GM12878 (cell line): Measurements from ENCODE around the gene REEP3. TPM values are rescaled to one million over a fixed set of nuclear protein-coding genes. Genes with fewer than 3 reads are reported as not detected.

ENCODE experiments used
- ATAC-seq: fragments of 200-7000 bp; cut with Tn5 transposase; 3 replicates; pipeline ENCODE4 v1.9.1; 2020; ENCODE audit warnings: mild to moderate bottlenecking, moderate library complexity
- BruUV-seq: library from RNA; stranded (reverse); fragments of 400-500 nt; replicated peaks from 2 replicates; lab custom pipeline; 2021; lab: Mats Ljungman, UMichigan
- CTCF ChIA-PET: fragments of 300-600 bp; sonication (Branson Sonifier 250); formaldehyde crosslinking; extraction: SDS; loops from one replicate; lab custom pipeline; 2021; ENCODE audit warnings: inconsistent platforms; lab: Yijun Ruan, JAX
- POLR2A ChIA-PET: fragments of 350-600 bp; formaldehyde crosslinking; extraction: SDS; loops from one replicate; lab custom pipeline; 2021; ENCODE audit warnings: inconsistent platforms; lab: Charles Lee
- RAD21 ChIA-PET: fragments of 300-600 bp; sonication (Branson Sonifier 250); formaldehyde crosslinking; loops from one replicate; lab custom pipeline; 2023; ENCODE audit warnings: antibody characterized with exemption; ENCODE audit not compliant: unreplicated experiment; lab: Charles Lee
- SMC1A ChIA-PET: fragments of 300-600 bp; sonication (Branson Sonifier 250); formaldehyde crosslinking; loops from one replicate; lab custom pipeline; 2023; ENCODE audit not compliant: unreplicated experiment, uncharacterized antibody; lab: Charles Lee
- DNase-seq: peaks from one replicate; pipeline ENCODE4 v3.0.0-alpha.2; 2011; ENCODE audit warnings: low read depth, low spot score
- FAIRE-seq: peaks from 3 replicates; lab custom pipeline; 2011; peaks lifted over from hg19 to GRCh38; lab: Jason Lieb, UNC
- H2AFZ ChIP-seq: 2 replicates; pipeline ENCODE4 v1.6.0; 2011; ENCODE audit warnings: low read depth, low read length, control low read depth; ENCODE audit not compliant: control insufficient read depth
- H3K27ac ChIP-seq: 2 replicates; pipeline ENCODE4 v1.5.1; 2011; ENCODE audit warnings: control low read depth; ENCODE audit not compliant: control insufficient read depth, insufficient read depth
- H3K27me3 ChIP-seq, 2 experiments: replicated peaks in 1 of 2; 2 replicates each; pipeline versions ENCODE4 v1.6.0 to v1.6.1; 2011; ENCODE audit warnings: low read length in 1 of 2; ENCODE audit not compliant: control insufficient read depth in 2 of 2, insufficient read depth in 2 of 2
- H3K36me3 ChIP-seq, 2 experiments: 2 replicates each; pipeline ENCODE4 v1.5.1; 2011; ENCODE audit warnings: low read length in 1 of 2; ENCODE audit not compliant: control insufficient read depth in 2 of 2, insufficient read depth in 2 of 2
- H3K4me1 ChIP-seq: 2 replicates; pipeline ENCODE4 v1.6.1; 2011; ENCODE audit warnings: mild to moderate bottlenecking, low read length, moderate library complexity, mixed read lengths; ENCODE audit not compliant: control insufficient read depth, insufficient read depth
- H3K4me2 ChIP-seq: 2 replicates; pipeline ENCODE4 v1.6.0; 2011; ENCODE audit warnings: control low read depth; ENCODE audit not compliant: control insufficient read depth, insufficient read depth
- H3K4me3 ChIP-seq: fragments of 200-600 bp; sonication (generic); 2 replicates; pipeline ENCODE4 v1.5.1; 2016
- H3K79me2 ChIP-seq: 2 replicates; pipeline ENCODE4 v1.6.0; 2011; ENCODE audit warnings: low read length; ENCODE audit not compliant: control insufficient read depth, insufficient read depth
- H3K9ac ChIP-seq: 2 replicates; pipeline ENCODE4 v1.8.0; 2011; ENCODE audit warnings: low read length, control low read depth, mixed read lengths; ENCODE audit not compliant: control insufficient read depth, insufficient read depth
- H3K9me3 ChIP-seq: replicated peaks from 3 replicates; pipeline ENCODE4 v1.5.1; 2011; ENCODE audit warnings: mild to moderate bottlenecking, low read length; ENCODE audit not compliant: control insufficient read depth, insufficient read depth
- H4K20me1 ChIP-seq: 2 replicates; pipeline ENCODE4 v1.6.0; 2011; ENCODE audit not compliant: control insufficient read depth, insufficient read depth
- CBFB ChIP-seq: IDR thresholded peaks from 2 replicates; pipeline ENCODE4 v1.6.1; 2016; ENCODE audit warnings: antibody characterized with exemption, low read depth
- CBX5 ChIP-seq: sonication (generic); IDR thresholded peaks from 2 replicates; pipeline ENCODE4 v1.6.1; 2016; ENCODE audit warnings: low read depth, moderate library complexity, mild to moderate bottlenecking, inconsistent platforms
- CHD1 ChIP-seq: IDR thresholded peaks from 2 replicates; pipeline ENCODE4 v1.6.1; 2012; ENCODE audit warnings: low read depth, low read length, improper control_type of control experiment
- GABPA ChIP-seq: IDR thresholded peaks from 2 replicates; pipeline ENCODE4 v1.6.1; 2014; ENCODE audit warnings: antibody characterized with exemption, low read depth, mild to moderate bottlenecking, inconsistent platforms
- HSF1 ChIP-seq: fragments of 150-350 bp; IDR thresholded peaks from 2 replicates; pipeline ENCODE4 v1.6.1; 2014; ENCODE audit warnings: mild to moderate bottlenecking, low read depth, low read length
- JUND ChIP-seq: IDR thresholded peaks from 2 replicates; pipeline ENCODE4 v1.6.1; 2012; ENCODE audit warnings: low read depth, mild to moderate bottlenecking, low read length, improper control_type of control experiment, moderate library complexity
- POLR2AphosphoS2 ChIP-seq: IDR thresholded peaks from 2 replicates; pipeline ENCODE4 v1.6.1; 2011; ENCODE audit warnings: low read depth, mild to moderate bottlenecking, low read length, improper control_type of control experiment, moderate library complexity
- POLR2AphosphoS5 ChIP-seq: IDR thresholded peaks from 2 replicates; pipeline ENCODE4 v1.6.1; 2011; ENCODE audit warnings: mild to moderate bottlenecking, low read length, inconsistent platforms
- SMAD5 ChIP-seq: IDR thresholded peaks from 2 replicates; pipeline ENCODE4 v1.6.1; 2016; ENCODE audit warnings: antibody characterized with exemption, low read depth
- TAF1 ChIP-seq: IDR thresholded peaks from 2 replicates; pipeline ENCODE4 v1.6.1; 2011; ENCODE audit warnings: mild to moderate bottlenecking, low read depth, low read length, borderline replicate concordance
- ZNF274 ChIP-seq: IDR thresholded peaks from one replicate; pipeline ENCODE4 v1.8.0; 2011; ENCODE audit not compliant: insufficient read length, insufficient read depth
- WGBS: methylation state at CpG from one replicate; pipeline ENCODE4 v1.1.6; 2016; ENCODE audit warnings: low lambda C conversion rate; ENCODE audit not compliant: insufficient replicate concordance, insufficient coverage; ENCODE audit errors: missing lambda C conversion rate; 5-methylcytosine and 5-hydroxymethylcytosine counted together
- in situ Hi-C: fragments of 300-500 bp; cut with MboI; formaldehyde crosslinking; loops from 9 replicates; pipeline ENCODE4 v1.14.3; 2018; ENCODE audit warnings: mixed read lengths
- intact Hi-C: fragments of 100-400 bp; cut with micrococcal nuclease; formaldehyde crosslinking; loops from one replicate; pipeline ENCODE4 v1.14.2; 2022; ENCODE audit not compliant: unreplicated experiment
- polyA plus RNA-seq, 11 experiments: library from polyadenylated mRNA; depleted of rRNA in 4 of 11; unstranded in 6 of 11; stranded (reverse) in 5 of 11; fragments of >200 nt; fragmentation: Nextera tagmentation in 4 of 11; fragmentation: Illumina TruSeq in 1 of 11; extraction: Ambion mirVana in 4 of 11; extraction: Trizol in 1 of 11; gene quantifications; 1 replicate in 1 of 11; 2 replicates in 10 of 11; pipeline versions ENCODE4 v1.2.1 to v1.2.3, GENCODE V29; 2011 to 2016; ENCODE audit warnings: inconsistent platforms in 2 of 11, missing spikeins in 2 of 11, low read depth in 1 of 11
- total RNA-seq, 4 experiments: library from RNA; depleted of rRNA in 3 of 4; stranded (reverse); fragments of >200 nt in 3 of 4; fragmentation: Illumina TruSeq in 1 of 4; extraction: Trizol in 1 of 4; gene quantifications; 2 replicates each; pipeline versions ENCODE4 v1.2.1 to v1.2.3, GENCODE V29; 2013 to 2021
- TF ChIP-seq, protein P1 (sequence below): IDR thresholded peaks from 2 replicates; pipeline ENCODE4 v1.6.1; 2012; ENCODE audit warnings: mild to moderate bottlenecking, low read depth, low read length
- TF ChIP-seq, protein P2 (sequence below): fragments of 450-650 bp; IDR thresholded peaks from 2 replicates; pipeline ENCODE4 v1.6.1; 2017; ENCODE audit warnings: mild to moderate bottlenecking, moderate library complexity
- TF ChIP-seq, protein P3 (sequence below): IDR thresholded peaks from 2 replicates; pipeline ENCODE4 v1.6.1; 2011; ENCODE audit warnings: borderline replicate concordance, low read depth, mild to moderate bottlenecking, moderate library complexity, mixed read lengths, low read length; ENCODE audit not compliant: insufficient read depth; ENCODE audit errors: extremely low read length

Gene REEP3
- total and polyA plus RNA-seq, 10 of the 15 experiments (the other 5 are each of a cell fraction or from before 2014, with no cell fraction given): 4.9 to 25.9 (median 16.2) TPM

GRCh38 chr10:63670291-63670898 lies 149.2 kb downstream of the REEP3 start:
- no TSS peak for BruUV-seq
- DNase-seq (no peak), FAIRE-seq (no peak), ATAC-seq (peak; percentile 66)
- Histone ChIP-seq H3K4me3 (no peak overlapping the region), H3K79me2 (no peaks in the 10 kb centered on the region), H3K27ac (no peak overlapping the region), H3K4me1 (peaks cover 7% of the 10 kb centered on the region), H3K27me3 (no peaks in the 10 kb centered on the region), H3K4me2 (no peak overlapping the region), H4K20me1 (no peaks in the 10 kb centered on the region), H3K36me3 (no peaks in the 10 kb centered on the region), H3K9ac (no peak overlapping the region), H3K9me3 (no peaks in the 10 kb centered on the region), H2AFZ (no peak overlapping the region)
- POLR2A ChIA-PET: no interaction called here
- in situ Hi-C loops (no loop called here), intact Hi-C loops (no loop called here)
- CTCF ChIA-PET: interaction anchor here (2.7 kb wide), 1 partner anchor 49 kb away, joined by 12 read pairs; no protein-coding TSS in a partner anchor
- SMC1A ChIA-PET: interaction anchor here (1.9 kb wide), 1 partner anchor 50 kb away, joined by 9 read pairs; no protein-coding TSS in a partner anchor
- WGBS: 21% methylated on average over 10 of the region's 10 CpGs
- RAD21 ChIA-PET: interaction anchor here (0.6 to 1.9 kb wide), 3 partner anchors 10 to 50 kb away, joined by 3 to 7 read pairs (median 3); no protein-coding TSS in a partner anchor
- TF ChIP-seq CBX5 (no peak), GABPA (0 out of 2 replicates have a peak, but pooled peaks have one; percentile 43), ZNF274 (no peak), POLR2AphosphoS2 (no peak), POLR2AphosphoS5 (no peak), HSF1 (no peak), SMAD5 (no peak), JUND (no peak), TAF1 (no peak), CBFB (no peak), CHD1 (no peak)
- TF ChIP-seq, protein P1, sequence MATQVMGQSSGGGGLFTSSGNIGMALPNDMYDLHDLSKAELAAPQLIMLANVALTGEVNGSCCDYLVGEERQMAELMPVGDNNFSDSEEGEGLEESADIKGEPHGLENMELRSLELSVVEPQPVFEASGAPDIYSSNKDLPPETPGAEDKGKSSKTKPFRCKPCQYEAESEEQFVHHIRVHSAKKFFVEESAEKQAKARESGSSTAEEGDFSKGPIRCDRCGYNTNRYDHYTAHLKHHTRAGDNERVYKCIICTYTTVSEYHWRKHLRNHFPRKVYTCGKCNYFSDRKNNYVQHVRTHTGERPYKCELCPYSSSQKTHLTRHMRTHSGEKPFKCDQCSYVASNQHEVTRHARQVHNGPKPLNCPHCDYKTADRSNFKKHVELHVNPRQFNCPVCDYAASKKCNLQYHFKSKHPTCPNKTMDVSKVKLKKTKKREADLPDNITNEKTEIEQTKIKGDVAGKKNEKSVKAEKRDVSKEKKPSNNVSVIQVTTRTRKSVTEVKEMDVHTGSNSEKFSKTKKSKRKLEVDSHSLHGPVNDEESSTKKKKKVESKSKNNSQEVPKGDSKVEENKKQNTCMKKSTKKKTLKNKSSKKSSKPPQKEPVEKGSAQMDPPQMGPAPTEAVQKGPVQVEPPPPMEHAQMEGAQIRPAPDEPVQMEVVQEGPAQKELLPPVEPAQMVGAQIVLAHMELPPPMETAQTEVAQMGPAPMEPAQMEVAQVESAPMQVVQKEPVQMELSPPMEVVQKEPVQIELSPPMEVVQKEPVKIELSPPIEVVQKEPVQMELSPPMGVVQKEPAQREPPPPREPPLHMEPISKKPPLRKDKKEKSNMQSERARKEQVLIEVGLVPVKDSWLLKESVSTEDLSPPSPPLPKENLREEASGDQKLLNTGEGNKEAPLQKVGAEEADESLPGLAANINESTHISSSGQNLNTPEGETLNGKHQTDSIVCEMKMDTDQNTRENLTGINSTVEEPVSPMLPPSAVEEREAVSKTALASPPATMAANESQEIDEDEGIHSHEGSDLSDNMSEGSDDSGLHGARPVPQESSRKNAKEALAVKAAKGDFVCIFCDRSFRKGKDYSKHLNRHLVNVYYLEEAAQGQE: no peak
- TF ChIP-seq, protein P2, sequence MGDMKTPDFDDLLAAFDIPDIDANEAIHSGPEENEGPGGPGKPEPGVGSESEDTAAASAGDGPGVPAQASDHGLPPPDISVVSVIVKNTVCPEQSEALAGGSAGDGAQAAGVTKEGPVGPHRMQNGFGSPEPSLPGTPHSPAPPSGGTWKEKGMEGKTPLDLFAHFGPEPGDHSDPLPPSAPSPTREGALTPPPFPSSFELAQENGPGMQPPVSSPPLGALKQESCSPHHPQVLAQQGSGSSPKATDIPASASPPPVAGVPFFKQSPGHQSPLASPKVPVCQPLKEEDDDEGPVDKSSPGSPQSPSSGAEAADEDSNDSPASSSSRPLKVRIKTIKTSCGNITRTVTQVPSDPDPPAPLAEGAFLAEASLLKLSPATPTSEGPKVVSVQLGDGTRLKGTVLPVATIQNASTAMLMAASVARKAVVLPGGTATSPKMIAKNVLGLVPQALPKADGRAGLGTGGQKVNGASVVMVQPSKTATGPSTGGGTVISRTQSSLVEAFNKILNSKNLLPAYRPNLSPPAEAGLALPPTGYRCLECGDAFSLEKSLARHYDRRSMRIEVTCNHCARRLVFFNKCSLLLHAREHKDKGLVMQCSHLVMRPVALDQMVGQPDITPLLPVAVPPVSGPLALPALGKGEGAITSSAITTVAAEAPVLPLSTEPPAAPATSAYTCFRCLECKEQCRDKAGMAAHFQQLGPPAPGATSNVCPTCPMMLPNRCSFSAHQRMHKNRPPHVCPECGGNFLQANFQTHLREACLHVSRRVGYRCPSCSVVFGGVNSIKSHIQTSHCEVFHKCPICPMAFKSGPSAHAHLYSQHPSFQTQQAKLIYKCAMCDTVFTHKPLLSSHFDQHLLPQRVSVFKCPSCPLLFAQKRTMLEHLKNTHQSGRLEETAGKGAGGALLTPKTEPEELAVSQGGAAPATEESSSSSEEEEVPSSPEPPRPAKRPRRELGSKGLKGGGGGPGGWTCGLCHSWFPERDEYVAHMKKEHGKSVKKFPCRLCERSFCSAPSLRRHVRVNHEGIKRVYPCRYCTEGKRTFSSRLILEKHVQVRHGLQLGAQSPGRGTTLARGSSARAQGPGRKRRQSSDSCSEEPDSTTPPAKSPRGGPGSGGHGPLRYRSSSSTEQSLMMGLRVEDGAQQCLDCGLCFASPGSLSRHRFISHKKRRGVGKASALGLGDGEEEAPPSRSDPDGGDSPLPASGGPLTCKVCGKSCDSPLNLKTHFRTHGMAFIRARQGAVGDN: no peak
- TF ChIP-seq, protein P3, sequence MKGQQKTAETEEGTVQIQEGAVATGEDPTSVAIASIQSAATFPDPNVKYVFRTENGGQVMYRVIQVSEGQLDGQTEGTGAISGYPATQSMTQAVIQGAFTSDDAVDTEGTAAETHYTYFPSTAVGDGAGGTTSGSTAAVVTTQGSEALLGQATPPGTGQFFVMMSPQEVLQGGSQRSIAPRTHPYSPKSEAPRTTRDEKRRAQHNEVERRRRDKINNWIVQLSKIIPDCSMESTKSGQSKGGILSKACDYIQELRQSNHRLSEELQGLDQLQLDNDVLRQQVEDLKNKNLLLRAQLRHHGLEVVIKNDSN: no peak
